Stimulated activated CD8-positive, alpha-beta memory T cell treated with anti-CD3 and anti-CD28 coated beads, Interleukin-12 subunit alpha, Interleukin-12 subunit beta, amount 100 ng/mL, for 24 hours (primary cell): Measurements from ENCODE around the gene BMERB1.
"Not testable (repeated sequence)": the region's sequence is repeated elsewhere in the genome, so short reads cannot be mapped to it uniquely, and the experiment has no call there.

ENCODE experiments used
- DNase-seq: peaks from one replicate; pipeline ENCODE4 v3.0.0-alpha.2; 2020; ENCODE audit errors: extremely low read depth

The BMERB1 gene

GRCh38 chr16:15593235-15593634, 158.8 kb downstream of the BMERB1 start:
- DNase-seq, result no peak

GRCh38 chr16:15594711-15595320, 160.4 kb downstream of the BMERB1 start:
- DNase-seq, result no peak

GRCh38 chr16:15597135-15597534, 162.7 kb downstream of the BMERB1 start:
- DNase-seq, result no peak

GRCh38 chr16:15597822-15598647, 163.6 kb downstream of the BMERB1 start:
- no peak for DNase-seq

GRCh38 chr16:15598648-15599190, 164.3 kb downstream of the BMERB1 start:
- DNase-seq, result no peak

GRCh38 chr16:15599303-15600070, 165.1 kb downstream of the BMERB1 start:
- no peak for DNase-seq

GRCh38 chr16:15601212-15601879, 167.0 kb downstream of the BMERB1 start:
- DNase-seq, result no peak

GRCh38 chr16:15602285-15603044, 168.1 kb downstream of the BMERB1 start:
- DNase-seq, result no peak

GRCh38 chr16:15604460-15605440, 170.4 kb downstream of the BMERB1 start:
- DNase-seq, result no peak

GRCh38 chr16:15605839-15606517, 171.6 kb downstream of the BMERB1 start:
- no peak for DNase-seq

GRCh38 chr16:15606518-15607220, 172.3 kb downstream of the BMERB1 start:
- no peak for DNase-seq

GRCh38 chr16:15607221-15607699, 172.9 kb downstream of the BMERB1 start:
- not testable (repeated sequence) for DNase-seq

- no peak for DNase-seq
Measured at GRCh38 chr16:15607700-15608396, 173.5 kb downstream of the BMERB1 start.

GRCh38 chr16:15608398-15609285, 174.3 kb downstream of the BMERB1 start:
- no peak for DNase-seq

GRCh38 chr16:15609286-15609649, 174.9 kb downstream of the BMERB1 start:
- DNase-seq, result no peak

GRCh38 chr16:15610369-15610871, 176.0 kb downstream of the BMERB1 start:
- DNase-seq, result no peak

GRCh38 chr16:15611610-15612009, 177.2 kb downstream of the BMERB1 start:
- DNase-seq, result no peak
